Medulla oblongata (tissue), 1 donor: ENCODE data around the gene ATRNL1.
"Not testable (repeated sequence)": the region's sequence is repeated elsewhere in the genome, so short reads cannot be mapped to it uniquely, and the experiment has no call there.

ENCODE experiments used
- DNase-seq: peaks from one replicate; pipeline ENCODE4 v3.0.0-alpha.2; 2015; ENCODE audit errors: extremely low spot score

ATRNL1 gene

DNA sequence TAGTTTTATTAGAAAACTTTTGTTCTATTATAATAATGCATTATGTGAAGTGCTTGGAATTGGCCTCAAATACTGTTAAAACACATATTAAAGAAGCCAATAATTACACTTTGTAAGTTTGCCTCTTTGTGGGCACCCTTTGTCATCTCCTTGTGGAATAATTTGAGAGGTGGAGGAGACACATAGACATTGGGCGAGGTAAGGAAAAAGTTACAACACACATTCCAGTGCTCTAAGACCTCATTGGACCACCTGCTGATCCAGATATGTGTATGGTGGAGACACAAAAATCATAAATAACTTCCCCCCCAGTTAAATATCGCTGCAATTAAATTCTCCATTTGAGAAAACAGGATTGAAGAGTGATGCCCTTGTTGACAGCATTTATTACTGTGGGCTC lies 668.0 kb downstream of the ATRNL1 start:
- no peak for DNase-seq

DNA sequence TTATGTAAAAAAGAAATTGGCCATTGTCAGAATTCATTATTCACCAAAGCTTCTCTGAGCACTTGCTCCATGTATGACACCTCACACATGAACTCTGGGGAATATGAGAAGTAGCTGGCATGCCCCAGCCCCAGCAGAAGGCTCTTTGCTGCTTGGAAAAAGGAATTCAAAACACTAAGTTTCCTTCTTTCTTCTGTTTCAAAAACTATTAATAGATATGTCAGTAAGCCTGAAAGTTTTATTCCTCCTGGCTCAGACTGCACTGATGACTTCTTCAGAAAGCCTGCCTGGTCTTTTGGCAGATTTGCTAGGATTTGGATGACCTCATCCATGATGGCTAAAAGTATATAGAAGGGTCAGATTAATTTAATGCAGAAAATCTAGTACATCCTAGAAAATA lies 668.9 kb downstream of the ATRNL1 start:
- peak; percentile 15 for DNase-seq

DNA sequence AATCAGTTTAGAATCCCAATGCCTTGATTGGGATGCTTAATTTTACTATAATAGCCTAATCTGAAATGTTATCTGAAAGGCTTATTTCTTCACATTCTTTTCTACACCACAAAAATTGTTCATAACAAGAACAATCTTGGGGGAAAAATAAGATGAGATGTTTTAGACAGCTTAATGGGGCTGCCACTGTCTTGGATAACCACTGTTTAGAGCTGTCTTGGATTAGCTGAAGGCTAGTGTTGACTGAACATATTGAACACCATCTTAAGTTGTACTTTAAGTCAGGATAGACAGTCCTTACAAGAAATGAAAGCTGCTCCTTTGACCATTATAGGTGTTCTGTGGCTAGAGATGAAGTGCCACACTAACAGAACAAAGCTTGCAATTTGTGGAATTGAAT lies 678.6 kb downstream of the ATRNL1 start:
- DNase-seq: no peak

DNA sequence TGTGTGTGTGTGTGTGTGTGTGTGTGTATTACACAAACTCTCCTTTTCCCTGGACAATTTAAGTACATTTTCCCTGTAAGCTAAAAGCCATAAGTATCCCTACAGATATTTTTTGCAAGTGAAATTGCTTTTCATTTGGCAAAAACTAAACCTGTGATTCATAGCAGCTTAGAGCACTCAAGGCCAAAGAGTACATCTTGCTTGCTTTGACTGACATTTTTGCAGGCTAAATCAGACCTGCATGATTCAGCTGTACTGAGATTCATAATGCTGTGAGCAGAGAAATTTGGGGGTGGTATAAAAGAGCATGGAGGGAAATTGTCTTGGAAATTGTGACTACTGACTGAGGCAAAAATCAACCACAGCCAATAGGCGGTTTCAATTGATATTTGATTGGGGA lies 679.4 kb downstream of the ATRNL1 start:
- no peak for DNase-seq

DNA sequence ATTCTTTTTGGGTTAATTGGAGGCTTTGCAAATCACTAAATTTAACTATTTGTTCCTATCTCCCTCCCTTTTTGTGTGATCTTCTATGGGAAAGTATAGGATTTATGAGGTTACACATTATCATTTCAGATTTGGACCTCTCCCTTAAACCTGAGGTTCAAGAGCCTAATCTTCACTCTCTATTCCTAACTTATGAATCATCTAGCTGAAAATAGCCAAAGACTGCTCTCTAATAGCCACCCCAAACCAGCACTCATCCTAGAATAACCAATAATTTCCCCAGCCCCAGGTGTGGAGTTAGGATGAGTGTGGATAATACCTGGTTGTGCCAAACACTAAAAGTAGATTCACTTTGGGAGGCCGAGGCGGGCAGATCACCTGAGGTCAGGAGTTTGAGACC lies 680.7 kb downstream of the ATRNL1 start:
- no peak for DNase-seq

DNA sequence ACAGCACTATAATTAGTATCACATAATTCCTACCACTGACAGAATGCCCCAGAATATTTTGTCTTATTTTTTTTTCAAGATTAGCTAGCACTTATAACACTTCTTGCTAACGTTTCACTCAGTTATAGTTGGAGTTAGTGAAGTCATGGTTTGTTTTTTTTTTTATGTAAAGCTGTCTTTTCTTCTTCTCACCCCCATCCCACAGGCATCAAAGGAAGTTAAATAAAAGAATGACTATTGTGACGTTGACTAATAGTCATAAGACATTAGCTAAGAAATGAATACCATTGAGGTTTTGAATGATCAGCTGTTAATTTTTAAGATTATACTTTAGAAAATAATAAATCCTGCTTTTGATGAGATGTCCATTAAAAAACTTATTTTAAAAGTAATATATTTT lies 681.6 kb downstream of the ATRNL1 start:
- DNase-seq: no peak

DNA sequence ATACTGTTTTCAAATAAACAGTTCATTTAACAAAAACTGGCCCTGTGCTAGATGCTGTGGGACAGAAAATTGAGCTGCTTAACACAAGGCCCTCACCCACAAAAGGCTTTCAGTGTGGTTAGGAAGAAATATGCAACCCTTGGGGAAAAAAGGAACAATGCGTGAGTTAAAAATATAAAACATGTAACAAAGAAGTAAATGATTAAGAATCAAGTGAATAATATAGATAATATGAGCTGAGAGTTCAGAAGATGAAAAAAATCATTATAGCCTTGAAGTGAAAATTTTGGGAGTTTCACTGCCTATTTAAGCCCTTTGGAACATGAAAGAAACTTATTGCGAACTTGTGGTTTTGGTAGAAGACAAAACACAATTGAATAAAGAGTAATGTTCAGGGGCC lies 684.5 kb downstream of the ATRNL1 start:
- DNase-seq: no peak

DNA sequence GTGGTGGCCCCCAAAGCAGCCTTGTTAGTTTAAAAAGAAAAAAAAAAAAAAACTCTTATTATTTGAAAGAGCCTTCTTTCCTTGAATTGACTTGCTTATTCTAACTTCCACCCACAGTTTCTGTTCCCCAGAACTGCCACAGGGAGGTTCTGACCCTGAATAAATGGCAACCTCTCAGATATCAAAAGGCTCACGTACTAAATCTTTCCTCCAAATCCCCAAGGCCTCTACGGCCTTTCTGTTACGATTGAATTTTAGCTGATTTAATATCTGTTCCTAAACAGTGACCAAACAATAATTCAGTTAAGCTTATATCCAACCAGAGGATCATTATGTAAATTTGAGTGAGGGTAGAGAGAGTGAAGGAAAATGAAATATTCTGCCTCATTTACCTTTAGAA lies 697.1 kb downstream of the ATRNL1 start:
- no peak for DNase-seq

DNA sequence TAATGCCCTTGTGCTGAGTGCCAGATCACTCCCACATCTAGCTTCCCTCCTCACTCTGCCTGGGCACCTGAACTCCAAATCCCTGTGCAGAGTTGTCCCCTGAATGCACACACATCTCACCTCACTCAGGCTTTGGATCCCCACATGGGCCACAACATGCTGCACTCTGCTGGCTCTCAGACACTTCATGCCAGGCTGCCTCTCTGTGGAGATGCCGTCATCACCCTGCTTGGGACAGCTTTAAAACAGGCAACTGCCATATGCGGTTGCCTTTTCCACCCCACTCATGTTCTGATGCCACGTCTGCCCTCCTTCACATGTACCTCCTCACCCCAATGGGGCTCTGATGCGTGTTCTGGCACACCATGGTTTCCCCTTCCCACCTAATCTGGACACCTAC lies 702.8 kb downstream of the ATRNL1 start:
- no peak for DNase-seq

DNA sequence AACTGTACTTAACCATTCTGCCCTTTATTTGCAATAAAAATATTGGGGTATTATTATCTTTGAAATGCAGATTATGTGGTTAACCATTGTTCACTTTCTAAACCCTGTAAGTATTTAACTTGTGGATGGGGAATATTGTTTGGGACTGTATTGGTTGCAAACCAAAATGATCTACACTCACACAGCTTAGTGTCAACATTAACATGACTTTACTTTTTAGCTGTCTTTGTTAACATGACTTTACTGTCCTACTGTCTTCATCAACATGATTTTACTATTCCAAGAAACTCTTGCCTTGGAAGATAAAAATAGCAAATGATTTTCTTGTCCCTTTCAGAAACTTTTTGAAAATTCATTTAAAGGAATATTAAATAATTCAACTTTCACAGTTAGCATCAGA lies 708.3 kb downstream of the ATRNL1 start:
- no peak for DNase-seq

DNA sequence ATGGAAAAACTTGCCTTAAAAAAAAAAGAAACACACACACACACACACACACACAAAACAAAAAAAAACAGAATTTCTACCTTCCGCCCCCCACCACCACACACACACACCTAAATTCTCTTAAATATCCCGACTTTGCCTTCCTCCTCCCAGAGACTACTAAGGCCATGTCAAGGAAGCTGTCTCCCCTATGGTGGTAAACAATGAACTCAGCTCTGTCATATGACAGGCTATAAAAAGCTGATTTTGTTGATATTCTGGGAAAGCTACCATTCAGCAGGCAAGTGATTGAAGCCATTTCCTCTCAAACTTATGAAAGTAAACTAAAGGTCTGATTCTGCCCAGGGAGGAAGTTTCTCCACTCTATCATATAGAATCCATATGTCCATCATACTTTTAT lies 708.8 kb downstream of the ATRNL1 start:
- DNase-seq: no peak

DNA sequence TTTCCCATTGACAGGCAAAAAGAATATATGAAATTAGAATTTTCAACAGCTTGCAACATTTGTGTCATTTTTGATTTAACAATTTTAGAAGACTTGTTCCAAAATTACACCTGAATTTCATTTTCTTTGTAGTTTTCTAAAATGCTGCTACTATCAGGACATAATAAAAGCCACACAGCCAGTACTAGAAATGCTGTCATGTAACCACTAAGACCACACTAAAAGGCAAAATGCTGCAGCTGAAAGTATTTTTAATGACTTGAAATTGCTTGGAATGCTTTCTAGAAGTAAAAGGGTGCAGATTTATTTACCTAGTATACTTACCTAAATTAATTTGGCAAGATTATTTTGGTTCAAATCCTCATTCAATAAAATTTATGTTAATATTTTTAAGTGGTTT lies 709.7 kb downstream of the ATRNL1 start:
- DNase-seq: no peak

DNA sequence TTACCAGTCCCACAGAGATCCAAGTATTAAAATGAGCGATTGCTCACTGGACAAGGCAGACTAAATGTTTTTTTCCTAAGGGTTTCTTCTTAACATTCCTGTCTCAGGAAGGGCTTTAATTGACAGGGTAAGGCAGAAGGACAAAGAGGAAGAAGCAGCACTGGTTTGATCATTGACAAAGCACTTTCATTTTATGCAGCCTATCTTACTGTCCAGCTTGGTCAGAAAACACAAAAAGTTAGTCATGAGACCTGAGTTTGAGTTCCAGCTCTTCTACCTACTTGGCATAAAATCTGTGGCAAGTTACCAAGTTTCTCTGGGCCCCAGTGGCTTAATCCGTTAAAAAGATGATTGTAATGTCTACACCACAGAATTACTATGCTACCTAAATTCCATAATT lies 721.4 kb downstream of the ATRNL1 start:
- DNase-seq: no peak

DNA sequence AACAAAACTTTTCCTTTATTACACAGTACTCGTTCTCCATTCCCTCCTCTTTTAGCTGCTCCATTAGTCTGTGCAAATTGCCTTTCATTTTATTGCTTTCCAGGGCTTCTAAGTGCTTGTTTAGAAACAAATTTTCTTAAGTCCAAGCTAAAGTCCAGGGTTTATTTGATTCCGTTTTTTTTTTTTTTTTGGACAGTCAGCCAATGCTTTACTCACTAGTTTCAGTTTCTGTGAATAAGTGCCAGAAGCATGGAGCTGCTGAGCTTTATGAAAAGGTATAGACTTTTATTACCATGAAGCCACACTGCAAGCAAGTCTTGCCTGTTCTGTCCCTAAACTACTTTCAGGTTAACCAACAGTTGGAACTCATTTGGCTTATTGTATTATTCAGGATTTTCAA lies 724.8 kb downstream of the ATRNL1 start:
- DNase-seq: no peak

DNA sequence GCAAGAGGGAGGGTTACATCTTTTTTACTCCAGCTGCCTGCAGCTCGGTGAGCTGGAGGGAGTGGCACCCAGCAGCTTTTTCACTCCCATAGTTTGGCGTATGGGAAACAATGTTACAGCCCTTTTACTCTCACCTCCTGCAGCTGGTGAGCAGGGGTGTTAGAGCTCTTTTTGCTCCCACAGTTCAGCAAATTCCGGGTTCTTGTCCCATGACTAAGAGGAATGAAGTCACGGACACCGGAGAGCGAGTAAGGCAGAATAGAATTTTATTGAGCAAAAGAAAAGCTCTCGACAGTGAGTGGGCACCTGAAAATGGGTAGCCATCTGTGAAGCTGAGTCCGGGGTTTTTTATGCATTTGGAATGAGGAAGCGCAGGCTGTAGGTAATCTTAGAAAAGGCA lies 733.2 kb downstream of the ATRNL1 start:
- no peak for DNase-seq

DNA sequence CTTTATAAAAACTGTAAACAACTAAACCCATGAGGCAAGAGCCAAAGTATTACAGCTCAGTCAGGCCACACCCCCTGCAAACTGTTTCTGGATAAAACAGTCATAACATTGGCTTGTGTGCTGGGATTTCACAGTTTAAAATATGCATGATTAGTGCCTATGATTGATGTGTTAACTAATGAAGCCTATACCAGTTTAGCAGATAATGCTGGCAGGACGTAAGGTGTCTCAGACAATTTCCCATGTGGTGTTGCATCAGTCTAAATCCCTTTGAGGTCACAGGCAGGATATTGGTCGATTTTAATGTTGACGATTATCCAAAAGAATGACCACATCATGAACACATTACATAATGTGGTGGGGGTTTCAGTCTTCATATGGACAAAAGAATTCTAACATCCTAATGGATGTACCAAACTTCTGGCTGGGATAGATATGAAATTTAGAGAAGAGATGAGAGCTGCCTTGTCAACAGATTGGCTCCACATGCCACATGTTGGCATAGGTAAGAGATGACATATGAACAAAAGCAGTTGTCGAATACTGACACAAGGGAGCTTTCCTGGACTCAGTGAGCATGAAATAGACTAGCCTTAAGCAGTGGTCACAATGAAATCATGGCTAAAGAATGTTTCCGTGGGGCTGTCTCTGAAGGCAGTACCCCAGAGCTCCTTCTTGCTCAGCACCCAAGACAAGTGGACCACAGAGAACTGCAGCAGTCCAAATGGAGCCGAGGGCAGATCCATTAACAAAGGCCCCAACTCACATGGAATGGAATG lies 734.3 kb downstream of the ATRNL1 start:
- DNase-seq: no peak

DNA sequence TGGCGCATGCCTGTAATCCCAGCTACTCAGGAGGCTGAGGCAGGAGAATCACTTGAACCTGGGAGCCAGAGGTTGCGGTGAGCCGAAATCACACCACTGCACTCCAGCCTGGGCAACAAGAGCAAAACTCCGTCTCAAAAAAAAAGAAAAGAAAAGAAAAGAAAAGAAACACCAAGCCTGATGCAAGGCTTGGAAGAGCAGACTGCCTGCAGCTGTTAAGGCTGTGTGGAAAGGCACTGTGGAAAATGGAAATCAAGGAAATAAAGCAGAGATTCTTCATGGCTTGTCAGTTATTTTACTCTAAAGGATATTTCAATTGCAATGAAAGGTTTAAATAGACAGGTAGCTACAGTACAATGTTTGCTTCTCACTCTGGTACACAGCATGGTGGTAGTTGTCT lies 735.0 kb downstream of the ATRNL1 start:
- DNase-seq: not testable (repeated sequence)

DNA sequence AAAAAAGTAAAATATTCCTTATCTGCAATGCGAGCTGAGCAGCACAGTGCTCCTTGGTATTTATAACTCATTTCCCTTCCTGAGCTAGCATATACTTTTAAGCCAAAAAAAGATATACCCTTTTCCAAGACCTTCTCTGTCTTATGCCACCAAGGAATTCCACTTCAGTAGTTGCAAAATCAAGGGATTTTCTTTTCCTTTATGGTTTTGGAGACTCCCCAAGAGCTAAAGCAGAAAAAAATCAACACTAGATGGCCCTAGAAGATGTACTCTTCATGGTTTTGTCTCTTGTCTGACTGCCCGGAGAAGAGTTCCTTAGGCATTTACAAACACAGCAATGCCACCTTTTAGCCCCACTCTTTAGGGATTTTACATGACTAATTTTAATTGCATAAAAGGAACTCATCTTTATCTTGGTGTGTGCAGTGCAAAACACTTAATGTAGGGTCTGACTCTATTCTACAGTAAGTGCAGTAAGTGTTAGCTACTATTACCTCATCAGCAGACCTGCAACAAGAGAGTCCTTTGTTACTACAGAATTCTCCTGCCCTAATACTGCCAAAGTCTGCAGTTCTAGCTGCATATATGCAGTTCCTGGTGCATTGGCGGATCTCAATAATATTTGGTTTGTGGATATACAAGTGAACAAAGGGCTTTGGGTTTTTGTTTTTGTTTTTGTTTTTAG lies 736.5 kb downstream of the ATRNL1 start:
- DNase-seq: peak; percentile 6

DNA sequence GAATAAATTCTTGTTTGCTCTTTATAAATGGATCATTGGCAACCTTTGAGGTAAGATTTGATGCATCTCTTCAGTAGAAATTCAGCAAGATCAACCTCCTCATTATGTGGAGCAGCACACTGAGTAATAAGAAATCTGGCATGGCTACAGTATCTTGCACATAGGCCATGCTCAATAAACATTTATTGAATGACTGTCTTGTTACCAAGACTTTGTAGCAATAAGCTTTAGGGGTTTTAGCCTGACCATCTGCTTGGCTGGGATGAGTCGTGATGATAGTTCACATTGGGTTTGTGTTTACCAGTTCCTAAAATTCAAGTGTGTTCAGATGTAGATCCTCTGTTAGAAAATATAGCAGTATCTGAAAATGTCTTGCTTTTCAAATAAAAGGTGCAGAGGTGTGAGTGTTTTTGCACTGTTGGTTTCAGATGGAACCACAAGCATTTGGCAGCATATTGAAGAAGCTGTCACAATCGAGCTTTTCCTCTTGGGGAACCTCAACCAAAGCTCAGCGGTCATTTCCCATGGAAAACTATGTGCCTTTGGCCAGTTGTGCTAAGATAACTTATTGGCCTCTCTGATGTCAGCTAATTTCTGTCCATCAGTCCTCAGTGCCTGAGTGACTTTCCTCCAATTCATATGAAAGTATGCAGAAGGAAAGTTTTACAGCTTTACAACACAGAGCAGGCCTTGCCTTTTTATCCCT lies 737.3 kb downstream of the ATRNL1 start:
- DNase-seq: no peak

DNA sequence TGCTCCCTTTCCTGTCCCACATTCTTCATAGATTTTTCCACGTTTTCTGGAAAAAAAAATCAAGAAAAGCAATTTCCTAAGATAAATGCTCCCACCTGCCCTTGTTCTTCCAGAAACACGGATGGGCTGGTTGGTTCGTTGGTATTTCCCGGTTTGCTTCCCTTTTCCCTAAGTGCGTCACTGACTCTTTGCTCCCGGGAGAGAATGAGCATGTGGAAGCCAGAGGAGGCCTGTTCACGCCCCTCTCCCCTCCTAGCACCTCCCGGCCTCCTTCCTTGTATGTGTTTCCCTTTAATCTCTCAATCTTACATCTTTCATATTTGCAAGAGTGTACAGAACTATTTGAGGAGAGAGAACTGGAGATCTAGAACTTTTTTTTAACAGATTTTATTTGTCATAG lies 737.9 kb downstream of the ATRNL1 start:
- DNase-seq: no peak

DNA sequence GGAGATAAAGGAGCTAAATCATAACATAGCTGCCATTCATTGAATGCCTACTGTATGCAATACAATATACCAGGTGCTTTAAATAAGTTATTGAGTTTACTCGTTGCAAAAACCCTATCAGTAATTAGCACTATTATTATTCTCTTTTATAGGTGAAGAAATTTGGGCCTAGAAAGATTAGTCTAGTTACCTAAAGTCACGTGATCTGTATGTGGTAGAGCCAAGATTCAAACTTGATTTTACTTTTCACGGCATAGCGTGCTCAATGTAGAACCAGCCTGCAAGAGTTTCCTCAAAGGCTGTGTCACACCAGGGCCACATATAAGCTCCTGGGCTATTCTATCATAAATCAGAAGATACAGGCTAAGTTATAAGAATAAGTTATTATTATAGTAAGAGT lies 740.0 kb downstream of the ATRNL1 start:
- DNase-seq: no peak

DNA sequence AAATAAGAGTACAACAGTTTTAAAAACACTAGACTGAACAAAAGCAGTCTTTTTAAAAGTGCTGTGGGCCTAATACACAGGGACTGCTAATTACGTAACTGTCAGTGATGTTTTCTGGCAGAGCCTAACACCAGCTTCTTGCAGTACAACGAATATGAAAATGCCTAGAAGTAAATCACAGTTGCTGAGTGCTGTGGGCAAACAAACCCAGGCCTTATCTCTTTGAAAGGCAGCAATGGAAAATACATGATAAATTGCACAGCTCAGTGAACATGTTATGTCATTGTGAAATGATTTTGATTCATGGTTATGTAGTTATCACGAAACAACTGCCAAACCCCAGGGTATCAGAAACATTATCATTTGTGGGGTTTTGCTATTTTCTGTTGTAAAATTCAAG lies 751.4 kb downstream of the ATRNL1 start:
- peak; percentile 14 for DNase-seq

DNA sequence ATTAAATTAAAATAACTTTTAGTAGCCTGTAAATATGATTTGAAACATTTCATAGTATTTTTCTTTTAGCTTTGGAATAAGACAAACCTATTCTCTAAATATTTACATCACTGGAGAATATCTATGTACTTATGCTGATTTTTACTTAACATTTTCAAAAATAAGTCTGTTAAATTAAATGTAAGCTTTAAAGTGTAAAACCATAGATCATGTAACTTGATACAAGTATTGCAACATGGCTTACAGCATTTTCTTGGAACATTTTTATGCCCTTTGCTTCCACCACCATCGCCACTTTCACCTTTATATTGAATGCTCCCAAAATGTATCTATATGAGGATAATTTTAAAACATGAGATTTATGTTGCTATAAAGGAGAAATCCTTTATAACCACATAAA lies 752.8 kb downstream of the ATRNL1 start:
- DNase-seq: no peak
